Activated CD4-positive, alpha-beta T cell treated with anti-CD3 and anti-CD28 coated beads, Interleukin-10, Interleukin-2, amounts not matched to agents 100 ng/mL and 50 ng/mL, durations not matched to agents 16 hours and 8 hours (primary cell): ENCODE data around the gene ZNF423.

Experiments used
- DNase-seq: peaks from one replicate; pipeline ENCODE4 v3.0.0-alpha.2; 2020

The ZNF423 gene

DNA sequence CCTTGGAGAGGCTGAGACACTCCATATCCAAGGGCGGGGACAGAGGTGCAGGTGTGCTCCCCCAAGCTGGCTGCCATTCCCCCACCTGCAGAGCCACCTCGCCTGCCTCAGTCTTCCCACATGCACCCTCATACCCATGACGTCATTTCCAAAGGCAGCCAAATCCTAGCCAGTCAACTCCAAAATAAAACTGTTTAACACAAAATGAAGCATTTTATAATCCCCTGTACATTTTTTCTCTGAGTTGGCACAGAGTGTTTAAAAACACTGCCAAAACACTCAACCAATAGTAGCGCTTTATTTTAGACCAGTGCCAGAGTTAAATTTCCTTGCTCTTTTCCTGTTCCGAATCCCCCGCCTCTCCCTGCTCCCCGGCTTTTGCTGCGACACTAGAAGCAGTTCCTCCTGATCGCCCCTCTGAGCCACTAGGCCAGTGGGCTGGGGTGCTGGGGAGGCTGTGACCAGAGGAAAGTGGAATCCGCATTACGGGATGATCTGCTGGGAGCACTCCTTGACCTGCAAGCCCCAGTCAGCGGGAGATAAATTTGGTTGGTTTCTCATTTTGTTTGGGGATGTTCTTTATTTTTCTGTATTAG, 139.5 kb downstream of the ZNF423 start:
- DNase-seq = no peak

- no peak for DNase-seq
Observed at GRCh38 chr16:49713770-49714169, 142.1 kb downstream of the ZNF423 start.

DNA sequence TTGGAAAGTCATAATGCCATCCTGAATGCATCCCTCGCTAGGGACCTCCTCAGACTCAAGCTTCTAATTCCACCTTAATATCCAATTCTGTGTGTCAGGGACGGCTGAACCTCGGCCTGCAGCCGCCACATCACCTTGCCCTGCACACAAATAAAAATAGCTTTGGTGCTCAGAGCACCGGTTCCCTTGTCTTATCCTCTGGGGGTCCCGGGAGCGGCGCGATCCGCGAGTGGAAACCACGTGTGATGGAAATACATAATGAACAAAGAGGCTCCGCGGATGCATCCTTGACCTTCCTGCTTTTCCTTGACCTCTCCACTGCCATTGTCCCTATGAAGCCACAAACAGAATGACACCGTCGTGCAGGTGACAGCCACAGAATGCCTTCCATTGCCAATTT, 143.4 kb downstream of the ZNF423 start:
- no peak for DNase-seq

- no peak for DNase-seq
Observed at GRCh38 chr16:49712106-49712505, 143.8 kb downstream of the ZNF423 start.

GRCh38 chr16:49709057-49709456, 146.9 kb downstream of the ZNF423 start:
- no peak for DNase-seq

DNA sequence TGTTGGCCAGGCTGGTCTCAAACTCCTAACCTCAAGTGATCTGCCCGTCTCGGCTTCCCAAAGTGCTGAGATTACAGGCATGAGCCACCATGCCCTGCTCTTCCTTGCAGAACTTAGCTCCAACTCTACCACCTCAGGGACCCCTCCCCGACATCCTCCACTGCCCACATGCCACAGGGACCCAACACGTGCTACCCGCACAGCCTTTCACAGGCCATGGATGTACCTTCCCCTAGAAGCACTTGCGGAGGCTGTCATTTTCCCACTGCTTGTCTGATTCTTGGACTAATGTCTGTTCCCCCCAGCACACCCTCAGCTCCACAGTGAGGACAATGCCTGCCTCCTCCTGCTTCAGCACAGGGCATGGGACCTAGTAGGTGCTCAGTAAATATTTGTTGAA, 147.4 kb downstream of the ZNF423 start:
- no peak for DNase-seq

DNA sequence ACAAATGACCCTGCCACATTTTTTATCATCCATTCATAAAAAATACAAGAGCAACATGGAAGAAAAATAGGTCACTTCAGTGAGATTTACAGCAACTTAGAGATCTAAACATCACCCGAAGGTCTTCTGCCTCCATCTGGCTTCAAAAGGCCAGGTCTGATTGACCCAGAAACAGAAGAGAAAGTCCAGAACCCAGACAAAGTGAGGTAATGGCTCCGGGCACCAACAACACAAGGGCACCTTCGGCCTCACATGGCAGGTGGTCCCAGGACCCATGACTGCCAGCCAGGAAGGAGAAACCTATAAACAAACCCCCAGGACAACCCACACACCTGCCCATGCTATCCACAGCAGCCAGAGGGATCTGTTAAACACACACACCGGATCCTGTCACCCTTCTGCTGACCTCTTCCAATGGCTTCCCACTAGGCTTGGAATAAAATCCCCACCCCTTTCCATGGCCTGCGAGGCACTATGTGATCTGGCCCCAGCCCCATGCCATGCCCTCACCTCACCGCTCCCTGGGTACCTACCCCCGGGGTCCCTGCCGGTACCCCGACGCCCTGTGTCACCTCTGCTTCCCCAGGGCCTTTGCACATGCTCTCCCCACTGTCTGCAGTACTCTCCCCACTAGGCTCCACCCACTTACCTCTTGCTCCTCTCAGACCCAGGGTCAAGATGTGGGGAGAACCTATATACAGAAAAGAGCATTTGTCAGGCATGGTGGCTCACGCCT, 149.1 kb downstream of the ZNF423 start:
- no peak for DNase-seq

GRCh38 chr16:49704586-49705155, 151.2 kb downstream of the ZNF423 start:
- peak; percentile 2 for DNase-seq

- DNase-seq = no peak
Observed at GRCh38 chr16:49703483-49703882, 152.4 kb downstream of the ZNF423 start.

- no peak for DNase-seq
Observed at GRCh38 chr16:49701789-49702494, 154.0 kb downstream of the ZNF423 start.

- DNase-seq = no peak
Observed at GRCh38 chr16:49701065-49701685, 154.7 kb downstream of the ZNF423 start.

DNA sequence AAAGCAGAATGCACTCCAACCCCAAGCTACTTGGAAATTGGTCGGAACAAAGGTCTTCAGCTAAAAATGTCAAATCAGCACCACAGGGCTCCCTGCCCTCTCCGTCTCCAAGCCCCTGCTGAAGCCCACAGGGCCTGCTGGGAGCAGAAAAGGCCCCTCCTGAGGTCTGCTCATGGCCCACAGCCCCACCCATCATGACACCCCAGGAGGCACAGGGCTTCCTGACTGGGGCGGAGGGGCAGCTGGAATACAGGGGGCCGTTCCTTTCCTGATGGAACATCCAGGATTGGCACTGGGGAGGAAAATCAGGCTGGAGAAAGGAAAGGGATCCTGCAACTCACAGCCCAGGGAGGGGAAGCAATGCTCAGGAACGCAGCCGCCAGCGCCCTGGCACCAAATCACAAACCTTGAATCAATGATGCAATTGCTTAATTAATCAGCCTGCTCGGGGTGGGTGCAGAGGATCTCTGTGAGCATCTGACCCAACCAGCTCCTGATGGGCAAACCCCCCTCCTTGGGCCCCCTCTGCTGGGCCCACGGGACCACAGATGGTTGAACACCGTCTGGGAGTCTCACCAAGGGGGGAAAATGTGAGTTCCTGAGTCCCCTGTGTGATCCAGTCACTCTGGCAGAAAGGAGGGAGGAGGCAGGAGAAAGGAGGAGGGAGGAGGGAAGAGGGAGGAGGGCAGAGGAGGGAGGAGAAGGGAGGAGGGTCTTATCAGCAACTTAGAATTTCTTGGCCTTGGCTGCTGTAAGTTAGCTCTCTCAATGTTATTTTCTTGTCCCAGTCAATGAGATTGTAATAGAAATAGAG, 155.5 kb downstream of the ZNF423 start:
- DNase-seq = no peak

- DNase-seq = no peak
Observed at GRCh38 chr16:49699841-49700175, 156.1 kb downstream of the ZNF423 start.

DNA sequence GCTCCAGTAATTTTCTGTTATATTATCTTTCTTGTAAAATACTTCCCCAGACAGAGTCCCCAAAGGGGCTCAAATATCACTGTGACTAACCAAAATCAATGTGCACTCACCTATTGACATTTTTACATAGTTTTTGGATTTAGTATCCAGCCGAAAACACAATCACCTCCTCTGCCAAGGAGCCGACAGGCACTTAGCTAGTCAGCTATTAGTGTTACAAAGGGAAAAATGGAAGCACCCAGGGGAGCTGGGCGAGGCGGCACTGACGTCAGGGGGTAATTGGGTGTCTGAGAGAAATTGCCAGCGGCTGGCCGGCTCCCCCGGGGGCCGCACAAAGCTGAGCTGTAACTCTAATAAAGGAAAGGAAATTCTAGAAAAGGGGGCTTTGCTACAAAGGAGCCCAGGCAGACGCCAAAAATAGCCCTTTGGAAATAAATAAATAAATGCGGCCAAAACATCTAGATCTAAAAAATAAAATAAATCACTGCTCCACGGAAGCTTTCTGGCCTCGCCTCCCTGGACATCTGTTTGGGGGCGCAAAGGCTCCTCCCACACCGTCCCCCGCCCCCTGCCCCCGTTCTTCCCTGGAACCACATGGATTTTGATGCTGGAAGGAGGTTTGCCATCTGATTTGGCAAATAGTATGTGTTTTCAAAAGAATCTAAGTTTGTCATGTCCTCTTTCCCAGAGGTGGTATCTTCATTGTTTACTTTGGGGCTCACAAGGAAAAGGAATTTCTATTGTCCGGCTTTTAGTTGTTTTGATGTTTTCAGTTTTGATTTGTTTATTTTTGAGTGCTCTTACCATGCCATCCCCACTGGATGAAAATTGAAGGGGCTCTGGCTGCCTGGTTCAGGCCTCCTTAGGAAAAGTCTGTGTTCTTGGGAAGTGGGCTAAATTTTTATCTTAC, 156.7 kb downstream of the ZNF423 start:
- no peak for DNase-seq

- no peak for DNase-seq
Observed at GRCh38 chr16:49698453-49698815, 157.5 kb downstream of the ZNF423 start.

DNA sequence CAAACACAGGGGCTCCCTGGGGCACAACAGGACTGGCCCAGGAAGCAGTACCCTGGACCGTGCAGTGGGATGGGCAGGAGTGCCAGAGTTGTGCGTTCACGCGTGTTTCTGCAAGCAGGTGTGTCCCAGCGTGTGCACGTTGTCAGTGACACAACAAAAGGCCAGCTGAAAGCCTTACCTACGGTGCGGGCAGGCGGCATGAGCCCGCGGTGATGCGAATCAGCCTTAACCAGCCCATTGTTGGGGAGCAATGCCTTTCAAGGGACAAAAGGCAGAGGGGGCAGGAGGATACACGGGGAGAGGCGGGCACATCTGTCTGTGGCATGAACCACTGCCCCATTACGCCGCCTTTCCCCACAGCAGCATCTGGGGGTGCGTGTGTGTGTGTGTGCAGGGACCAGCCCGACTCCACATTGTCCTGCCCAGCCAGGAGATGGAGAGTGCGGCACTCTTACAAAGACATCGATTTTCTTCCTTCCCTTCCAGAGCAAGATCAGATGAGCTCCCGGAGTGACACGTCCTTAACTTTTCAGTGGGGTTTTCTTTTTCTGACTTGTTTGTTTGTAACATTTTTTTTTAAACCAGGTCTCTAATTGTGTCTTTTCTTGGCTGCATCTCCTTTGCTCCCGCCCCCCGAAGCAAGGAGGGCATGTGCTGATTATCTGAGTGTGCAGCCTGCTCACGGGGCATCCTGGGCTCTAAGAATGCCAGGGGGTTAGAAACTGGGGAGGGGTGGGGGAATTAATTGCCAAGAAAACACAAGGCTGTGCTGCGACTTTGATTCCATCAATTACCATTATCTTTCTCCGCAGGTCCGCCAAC, 158.1 kb downstream of the ZNF423 start:
- no peak for DNase-seq

- no peak for DNase-seq
Observed at GRCh38 chr16:49696414-49697101, 159.4 kb downstream of the ZNF423 start.

DNA sequence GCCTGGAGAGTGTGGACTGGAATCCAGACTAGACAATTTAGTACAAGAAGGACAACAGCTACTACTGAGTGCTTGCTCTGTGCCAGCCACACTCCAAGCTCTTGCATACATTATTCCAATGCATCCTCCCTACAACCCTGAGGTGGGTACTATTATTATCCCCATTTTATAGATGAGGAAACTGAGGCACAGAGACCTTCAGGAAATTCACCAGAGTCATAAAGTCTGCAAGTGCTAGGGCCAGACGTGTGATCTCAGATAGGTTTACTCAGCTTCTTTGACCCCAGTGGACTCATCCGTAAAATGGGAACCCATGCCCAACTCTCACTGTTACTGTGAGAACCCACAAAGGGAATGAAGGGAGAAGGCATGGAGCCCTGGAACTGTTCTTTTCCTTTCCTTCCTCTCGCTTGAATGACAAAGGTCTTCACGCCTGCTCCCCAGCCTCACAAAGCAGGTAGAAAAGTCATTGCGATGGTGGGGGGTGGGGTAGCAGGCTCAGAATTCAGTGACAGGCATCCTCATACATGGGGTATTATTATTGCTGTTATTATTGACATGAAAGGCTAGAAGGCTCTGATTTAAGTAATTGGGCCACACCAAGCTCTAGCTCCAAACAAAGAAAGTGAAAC, 160.0 kb downstream of the ZNF423 start:
- DNase-seq = no peak

- no peak for DNase-seq
Observed at GRCh38 chr16:49693445-49693844, 162.5 kb downstream of the ZNF423 start.

- no peak for DNase-seq
Observed at GRCh38 chr16:49690778-49691177, 165.1 kb downstream of the ZNF423 start.
